Activated CD4-positive, CD25-positive, alpha-beta regulatory T cell treated with anti-CD3 and anti-CD28 coated beads, Interleukin-2, amount 50 U/mL, for 16 hours (primary cell): ENCODE results near the gene SRXN1.
"Not testable (repeated sequence)": the region's sequence is repeated elsewhere in the genome, so short reads cannot be mapped to it uniquely, and the experiment has no call there.

Experiments
- DNase-seq: peaks from one replicate; pipeline ENCODE4 v3.0.0-alpha.2; 2020; ENCODE audit warnings: low read depth, low spot score

The SRXN1 gene

DNA sequence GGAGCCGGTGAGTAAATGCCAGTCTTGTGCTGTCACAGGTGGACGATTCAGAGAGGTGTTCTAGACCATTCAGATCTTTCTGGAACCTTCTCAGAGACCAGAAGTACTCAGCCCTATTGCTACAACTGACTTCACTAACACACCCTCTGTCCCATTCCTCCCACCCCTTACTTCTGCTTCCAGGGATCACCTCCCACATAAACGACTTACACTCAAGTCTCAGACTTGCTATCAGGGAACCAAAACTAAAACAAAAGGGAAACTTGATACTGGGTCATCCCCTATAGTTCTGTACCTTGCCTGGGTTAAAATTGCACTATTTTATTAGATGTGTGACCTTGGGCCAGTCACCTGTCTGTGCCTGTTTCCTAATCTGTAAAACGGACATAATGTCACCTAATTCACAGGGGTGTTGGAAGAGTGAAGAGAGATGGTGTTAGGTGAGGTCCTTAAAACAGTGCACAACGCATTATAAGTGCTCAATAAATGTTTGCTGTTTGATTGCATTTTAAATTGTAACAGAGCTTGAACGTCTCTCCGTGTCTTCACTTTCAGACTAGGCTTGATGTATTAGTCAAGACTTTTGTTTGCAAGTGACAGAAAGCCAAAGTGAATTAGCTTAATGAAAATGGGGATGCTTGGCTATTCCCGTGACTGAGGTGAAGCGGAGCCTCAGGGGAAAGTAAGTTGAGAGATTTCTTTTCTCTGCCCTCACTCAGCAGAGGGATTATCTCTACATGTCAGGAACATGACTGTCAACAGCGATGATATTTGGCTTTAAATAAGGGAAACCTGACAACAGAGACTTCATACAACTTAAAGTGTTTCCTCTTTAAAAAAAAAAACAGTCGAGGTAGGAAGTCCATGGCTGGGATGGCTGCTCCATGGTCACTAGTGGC is 3.0 kb upstream of the SRXN1 start:
- DNase-seq, result no peak

DNA sequence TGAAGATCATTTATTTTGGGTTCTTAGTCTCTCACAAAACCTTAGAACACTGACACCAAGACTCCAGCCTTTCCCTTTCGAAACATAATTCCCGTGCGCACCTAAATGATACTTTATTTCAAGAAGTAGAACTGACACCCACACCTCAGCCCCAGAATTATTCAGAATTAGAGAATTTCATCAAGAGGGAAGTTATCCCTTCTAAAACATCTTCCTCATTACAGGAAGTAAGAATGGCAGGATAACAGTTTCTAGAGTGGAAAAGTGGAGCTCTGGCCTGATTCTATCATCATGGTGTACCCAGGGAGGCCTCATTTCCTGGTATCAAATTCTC is 1.4 kb upstream of the SRXN1 start:
- no peak for DNase-seq

DNA sequence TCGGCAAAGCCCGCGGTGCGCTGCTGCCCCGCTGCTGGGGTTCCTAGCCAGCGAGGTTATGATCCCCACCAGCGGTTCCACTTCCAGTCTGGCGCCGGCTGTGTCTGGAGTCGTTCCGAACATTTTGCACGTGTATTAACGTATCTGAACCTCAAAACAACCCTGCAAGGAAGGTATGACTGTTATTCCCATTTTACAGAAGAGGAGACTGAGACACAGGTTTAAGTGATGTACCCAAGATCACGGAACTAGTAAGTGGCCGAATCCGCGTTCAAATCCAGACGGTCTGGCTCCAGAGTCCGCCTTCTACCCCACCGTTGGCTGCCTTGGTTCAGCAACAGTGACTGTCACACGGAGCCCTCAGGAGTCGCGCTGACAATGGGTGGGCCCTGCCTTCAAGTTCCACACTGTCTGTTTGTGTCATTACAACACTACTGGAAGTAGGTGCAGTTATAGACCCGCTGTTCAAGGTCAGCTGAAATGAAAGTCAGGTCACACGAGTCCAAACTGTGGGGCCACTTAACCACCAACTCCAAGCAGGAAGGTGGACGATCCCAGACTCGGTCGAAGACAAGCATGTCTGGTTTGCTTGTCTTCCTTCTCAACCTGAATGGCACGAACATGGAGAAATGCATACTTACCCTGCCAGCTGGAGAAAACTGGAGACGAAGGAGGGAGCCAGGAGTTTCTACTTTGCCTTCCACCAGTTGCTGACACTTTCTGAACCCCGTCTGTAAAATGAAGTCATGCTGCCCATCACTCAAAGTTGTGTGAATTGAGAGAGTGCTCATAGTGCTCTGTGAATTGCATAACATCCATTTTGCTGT is 803 bp upstream of the SRXN1 start:
- DNase-seq, result no peak

DNA sequence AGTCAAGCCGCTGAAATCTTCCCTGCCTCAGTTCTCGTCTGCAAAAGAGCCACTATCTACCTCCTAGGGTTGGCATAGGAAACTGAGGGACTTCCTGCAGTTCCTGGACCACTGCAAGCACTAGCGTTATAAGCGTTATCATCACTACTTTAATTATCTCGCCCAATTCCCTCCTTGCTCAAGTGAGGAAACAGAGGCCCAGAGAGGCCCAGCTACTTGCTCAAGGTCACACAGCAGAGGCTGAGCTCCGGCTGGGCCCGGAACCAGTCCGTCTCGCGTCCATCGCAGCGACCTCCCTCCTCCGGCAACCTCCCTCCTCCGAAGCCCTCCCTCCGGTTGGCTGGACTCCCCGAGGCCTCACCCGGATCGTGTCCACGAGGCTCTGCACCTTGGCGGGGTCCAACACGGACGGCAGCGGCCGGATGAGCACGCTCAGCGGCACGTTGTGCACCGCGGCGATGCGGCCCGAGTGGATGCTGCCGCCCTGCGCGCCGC is 338 bp downstream of the SRXN1 start:
- DNase-seq, result no peak

DNA sequence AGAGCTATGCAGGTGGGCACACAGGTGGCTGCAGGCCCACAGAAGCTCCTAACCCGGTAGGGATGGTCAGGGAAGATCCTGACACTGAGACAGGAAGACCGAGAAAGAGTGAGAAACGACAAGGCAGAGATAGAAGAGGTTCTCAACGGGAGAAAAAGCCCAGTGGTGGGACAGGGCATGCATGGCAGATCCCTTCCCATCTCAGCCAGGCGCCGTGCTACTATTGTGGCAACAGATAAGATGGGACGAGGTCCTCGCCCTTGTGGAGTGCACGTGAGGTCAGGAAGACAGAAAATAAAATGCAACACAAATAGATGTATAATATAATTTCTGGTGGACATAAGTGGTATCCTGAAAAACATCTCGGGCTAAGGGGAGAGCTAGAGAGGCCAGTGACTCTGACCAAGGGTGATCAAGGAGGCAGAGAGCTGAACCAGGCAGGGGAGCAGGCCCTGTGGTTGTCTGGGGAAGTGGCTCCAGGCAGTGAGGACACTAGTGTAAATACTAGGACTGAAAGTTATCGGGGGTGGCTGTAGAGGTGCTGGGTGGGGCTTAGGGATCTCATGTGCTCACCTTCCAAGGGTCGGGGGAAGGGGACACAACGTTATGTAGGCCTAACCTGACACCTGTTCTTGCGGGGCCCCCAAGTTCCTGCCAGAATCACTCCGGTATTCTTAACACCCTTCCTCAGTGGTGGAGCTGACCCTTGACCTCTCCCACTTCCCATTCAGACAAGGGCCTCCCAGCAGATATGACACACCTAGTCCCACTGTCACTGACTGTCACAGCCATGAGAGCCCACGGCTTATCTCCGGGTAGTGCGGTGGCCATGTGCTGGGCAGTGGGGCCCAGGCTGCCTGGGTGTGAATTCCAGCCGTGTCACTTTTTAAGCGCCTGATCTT is 1.0 kb downstream of the SRXN1 start:
- no peak for DNase-seq

DNA sequence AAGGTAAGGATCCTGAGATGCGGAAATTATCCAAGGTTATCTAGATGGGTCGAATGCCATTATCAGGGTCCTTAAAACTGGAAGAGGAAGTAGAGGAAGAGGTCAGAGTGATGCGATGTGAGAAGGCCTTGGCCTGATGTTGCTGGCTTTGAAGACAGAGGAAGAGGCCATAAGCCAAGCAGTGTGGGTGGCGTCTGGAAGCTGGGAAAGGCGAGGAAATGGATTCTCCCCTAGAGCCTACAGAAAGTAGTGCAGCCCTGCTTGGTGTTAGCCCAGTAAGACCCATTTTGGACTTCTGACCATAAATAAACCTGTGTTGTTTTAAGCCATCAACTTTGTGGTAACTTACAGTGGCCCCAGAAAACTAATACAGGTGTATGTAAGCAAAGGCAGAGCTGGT is 2.0 kb downstream of the SRXN1 start:
- no peak for DNase-seq

DNA sequence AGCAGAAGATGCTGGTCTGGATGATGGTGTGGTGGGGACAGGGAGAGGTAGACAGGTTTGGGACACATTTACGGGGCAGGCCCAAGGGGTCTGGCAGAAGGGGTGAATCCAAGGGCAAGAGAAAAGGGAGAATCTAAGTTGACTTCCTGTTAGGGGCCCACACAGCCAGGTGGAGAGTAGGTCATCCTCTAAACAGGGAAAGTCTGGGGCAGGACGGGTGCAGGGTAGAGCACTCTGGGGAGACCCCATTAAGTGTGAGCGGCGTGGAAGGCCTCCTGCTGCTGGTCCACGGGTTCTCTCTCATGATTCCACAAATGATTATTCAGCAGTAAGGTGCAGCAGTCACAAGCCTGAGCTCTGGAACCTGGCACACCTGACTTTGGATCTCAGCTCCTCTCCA is 2.7 kb downstream of the SRXN1 start:
- DNase-seq, result no peak

DNA sequence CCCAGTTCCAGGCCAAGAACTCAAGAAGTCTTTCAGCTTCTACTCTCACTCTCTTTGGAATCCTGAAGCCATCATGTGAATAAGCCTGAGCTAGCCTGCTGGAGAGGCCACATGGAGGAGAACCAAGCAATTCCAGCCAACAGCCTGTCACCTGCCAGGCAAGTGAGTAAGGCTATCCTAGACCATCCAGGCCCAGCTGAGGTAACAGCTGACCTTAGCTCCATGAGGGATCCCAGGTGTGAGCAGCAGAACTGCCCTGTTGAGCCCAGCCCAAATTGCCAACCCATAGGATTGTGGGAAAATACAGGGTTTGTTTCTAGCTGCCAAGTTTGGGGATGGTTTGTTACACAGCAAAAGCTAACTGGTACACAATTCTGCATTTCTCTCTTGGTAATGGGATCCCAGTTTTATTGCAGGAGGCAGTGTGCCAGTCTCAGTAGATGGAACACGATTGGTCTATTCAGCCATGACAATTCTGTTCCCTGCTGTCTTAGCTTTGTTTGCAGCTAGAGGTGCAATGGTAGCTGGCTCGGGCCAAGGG is 5.5 kb downstream of the SRXN1 start:
- no peak for DNase-seq

DNA sequence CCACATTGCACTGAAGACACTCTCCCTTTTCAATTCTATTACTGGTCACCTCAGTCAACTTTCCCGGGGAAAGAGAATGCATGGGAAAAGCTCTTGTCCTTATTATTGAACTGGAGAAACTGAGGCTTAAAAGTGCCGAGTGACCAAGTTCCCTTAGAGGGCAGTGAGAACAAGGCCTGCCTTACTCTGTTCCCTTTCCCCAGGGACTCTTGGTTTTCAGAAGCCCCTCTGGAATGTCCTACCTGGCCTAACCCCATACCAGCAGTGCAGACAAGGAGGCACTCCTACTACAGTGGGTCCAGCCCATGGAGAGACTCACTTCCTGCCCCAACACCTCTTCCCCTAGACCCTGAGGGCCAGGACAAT is 6.1 kb downstream of the SRXN1 start:
- DNase-seq, result no peak

DNA sequence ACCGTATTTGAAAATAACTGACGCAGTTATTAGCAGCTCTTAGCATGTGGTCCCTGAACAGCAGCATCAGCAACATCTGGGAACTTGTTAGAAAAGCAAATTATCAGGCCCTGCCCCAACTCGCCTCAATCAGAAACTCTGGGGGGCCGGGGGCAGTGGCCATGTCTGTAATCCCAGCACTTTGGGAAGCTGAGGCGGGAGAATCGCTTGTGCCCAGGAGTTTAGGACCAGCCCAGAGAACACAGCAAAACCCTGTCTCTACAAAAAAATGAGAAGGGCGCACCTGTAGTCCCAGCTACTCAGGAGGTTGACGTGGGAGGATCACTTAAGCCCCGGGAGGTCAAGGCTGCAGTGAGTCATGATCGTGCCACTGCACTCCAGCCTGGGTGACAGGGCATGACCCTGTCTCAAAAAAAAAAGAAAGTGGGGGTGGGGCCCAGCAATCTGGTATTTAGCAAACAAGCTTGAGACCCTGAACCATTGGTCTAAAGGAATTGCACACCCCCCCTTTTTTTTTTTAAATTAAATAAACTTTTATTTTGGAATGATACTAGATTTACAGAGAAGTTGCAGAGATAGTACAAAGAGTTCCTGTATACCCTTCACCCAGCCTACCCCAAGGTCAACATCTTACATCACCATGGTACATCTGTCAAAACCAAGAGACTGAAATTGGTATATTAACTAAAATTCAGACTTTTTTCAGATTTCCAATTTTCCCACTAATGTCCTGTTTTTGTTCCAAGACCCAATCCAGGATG is 6.7 kb downstream of the SRXN1 start:
- DNase-seq, result no peak

DNA sequence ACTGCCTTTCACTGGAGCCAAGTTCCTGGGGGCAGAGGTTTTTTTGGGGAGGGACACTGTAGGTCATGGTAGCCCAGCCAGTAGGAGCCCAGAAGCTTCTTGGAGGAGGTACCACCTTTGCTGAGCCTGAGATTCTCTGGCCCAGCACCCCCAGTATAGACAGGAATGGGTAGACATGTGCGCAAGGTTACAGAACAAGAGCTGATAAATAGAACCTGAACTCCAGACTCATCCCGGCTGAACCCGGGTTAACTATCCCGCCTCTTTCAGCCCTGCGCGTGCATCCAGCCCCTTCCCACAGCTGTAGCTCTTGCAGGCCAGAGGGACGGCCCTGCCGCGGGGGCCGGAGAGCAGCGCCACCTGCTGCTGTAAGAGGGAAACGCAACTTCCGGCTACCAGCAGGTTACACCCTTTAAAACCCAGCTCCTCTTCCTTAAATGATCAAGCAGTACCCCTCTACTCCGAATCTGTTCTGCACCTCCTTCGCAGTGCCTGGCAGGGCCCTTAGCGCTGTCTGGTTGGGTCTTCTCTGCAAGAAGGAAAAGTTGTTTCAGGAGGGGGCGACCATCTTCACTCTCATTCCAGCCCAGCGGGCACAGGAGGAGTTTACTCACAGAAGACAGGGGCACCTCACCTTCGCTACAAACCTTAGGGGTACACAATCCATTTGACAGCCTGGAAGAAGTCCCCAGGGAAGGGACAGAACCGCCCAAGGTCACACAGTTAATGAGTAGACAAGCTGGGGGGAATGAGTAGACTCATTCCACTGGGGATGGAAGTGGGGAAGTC is 7.5 kb downstream of the SRXN1 start:
- DNase-seq, result peak; percentile 19

DNA sequence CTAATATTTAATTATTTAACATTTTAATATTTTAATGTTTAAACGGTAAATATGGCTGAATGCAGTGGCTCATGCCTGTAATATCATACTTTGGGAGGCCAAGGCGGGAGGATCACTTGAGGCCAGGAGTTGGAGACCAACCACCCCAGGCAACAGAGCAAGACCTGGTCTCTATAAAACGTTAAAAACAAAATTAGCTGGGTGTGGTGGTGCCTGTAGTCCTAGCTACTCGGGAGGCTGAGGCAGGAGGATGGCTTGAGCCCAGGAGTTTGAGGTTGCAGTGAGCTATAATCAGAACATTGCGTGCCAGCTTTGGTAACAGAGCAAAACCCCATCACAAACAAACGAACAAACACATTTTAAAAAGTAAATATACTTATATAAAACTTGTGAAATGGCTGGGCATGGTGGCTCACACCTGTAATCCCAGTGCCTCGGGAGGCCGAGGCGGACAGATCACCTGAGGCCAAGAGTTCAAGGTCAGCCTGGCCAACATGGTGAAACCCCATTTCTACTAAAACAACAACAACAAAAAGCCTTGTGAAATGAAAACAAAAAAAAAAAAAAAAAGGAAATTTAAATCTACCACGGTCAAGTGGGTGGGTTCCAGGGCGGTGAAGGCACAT is 8.2 kb downstream of the SRXN1 start:
- DNase-seq, result no peak

DNA sequence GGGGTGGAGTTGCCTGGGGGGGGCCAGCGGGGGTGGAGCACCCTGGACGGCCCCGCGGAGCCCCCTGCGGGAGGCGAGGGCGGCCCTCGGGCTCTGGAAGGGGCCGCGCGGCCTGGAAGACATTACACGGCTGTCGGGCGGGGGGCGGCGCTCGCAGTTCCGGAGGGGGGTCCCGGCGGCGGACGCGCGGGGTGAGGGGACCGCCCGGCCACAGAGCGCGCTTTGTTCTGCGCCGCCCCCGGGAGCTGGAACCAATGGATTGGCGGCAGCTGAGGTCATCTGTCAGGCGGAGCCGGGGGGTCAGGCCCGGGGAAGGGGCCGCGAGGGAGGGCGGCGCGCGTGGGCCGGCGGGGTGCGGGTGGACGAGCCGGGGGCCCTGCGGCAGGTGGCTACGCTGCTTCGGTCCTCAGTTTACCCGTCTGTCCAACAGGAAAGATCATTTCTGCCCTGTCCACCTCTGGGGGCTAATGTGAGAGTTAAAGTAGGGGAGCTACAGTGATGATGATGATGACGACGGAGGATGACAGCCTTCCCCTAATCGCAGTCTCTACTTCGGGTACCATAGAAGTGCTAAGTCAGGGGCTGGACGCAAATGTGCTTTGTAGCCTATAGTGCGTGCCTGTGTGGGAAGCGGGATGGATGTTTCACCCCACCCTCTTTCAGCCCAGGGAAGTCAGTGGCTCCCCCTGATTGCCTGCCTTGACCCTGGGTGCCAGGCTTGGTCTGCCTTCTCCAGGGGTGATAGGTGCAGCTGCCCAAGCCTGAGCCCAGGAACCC is 10.4 kb downstream of the SRXN1 start:
- DNase-seq, result no peak

DNA sequence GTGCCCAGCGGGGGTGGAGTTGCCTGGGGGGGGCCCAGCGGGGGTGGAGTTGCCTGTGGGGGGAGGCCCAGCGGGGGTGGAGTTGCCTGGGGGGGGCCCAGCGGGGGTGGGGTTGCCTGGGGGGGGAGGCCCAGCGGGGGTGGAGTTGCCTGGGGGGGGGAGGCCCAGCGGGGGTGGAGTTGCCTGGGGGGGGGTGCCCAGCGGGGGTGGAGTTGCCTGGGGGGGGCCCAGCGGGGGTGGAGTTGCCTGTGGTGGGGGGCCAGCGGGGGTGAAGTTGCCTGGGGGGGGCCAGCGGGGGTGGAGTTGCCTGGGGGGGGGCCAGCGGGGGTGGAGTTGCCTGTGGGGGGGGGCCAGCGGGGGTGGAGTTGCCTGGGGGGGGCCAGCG is 11.0 kb downstream of the SRXN1 start:
- DNase-seq, result not testable (repeated sequence)

DNA sequence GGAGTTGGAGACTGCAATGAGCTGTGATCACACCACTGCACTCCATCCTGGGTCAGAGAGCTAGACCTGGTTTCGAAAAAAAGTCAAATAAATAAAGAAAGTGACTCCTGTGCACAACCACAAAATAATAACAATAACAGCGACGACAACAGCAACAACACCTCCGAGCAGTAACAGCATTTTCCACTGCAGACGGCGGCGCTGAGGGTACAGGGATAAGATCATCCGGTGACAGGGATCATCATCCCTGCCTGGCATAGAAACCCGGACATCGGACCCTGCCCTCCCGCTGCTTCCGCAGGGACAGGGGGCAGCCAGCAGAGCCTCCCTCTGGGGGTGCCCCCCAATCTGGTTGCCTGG is 11.5 kb downstream of the SRXN1 start:
- DNase-seq, result no peak

DNA sequence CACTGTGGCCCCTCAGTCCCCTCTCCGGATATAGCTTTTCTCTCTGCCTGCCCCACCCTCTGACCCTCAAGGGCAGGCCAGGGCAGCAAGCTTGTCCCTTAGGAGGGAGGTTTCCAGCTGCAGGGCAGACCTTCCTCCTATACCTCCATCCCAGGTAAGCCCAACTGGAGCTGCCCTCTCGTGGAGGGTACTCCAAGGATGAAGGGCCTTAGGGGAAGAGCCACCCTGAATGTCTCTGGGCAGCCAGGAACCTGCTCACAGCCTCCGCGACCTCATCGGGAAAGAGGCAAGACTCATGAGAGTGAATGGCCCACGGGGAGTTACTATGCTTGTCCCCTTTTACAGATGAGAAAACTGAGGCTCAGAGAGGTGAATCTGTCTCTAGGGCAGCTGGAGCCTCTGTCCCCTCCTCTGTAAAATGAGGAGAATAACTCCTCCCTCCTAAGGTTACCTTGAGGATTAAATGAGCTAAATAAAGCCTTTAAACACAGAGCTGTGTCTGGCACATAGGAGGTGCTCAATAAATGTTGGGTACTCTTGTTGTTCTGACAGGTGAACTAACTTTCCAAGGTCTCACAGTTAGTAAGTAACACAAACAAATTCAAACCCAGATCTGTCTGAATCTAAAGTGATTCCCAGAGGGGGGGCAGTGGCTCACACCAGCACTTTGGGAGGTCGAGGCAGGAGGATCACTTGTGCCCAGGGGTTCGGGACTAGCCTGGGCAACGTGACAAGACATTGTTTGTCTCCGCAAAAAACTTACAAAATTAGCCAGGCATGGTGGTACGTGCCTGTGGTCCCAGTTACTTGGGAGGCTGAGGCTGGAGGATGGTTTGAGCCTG is 12.1 kb downstream of the SRXN1 start:
- DNase-seq, result no peak

DNA sequence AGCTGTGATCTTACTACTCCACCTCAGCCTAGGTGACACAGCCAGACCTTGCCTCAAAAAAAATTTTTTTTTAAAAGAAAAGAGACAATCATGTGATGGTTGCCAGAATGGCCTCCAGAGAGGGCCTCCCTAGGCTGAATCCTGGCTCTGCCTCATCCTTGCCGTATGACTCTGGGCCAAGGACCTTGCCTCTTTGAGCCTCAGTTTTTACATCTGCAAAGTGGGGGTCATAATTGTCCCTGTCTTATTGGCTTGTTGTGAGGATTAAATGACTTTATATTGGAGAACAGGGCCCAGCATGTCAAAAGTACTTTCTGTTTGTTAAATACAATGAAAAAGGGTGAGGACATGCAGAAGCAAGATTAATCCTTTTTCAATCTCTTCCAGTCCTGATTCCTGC is 14.4 kb downstream of the SRXN1 start:
- no peak for DNase-seq

DNA sequence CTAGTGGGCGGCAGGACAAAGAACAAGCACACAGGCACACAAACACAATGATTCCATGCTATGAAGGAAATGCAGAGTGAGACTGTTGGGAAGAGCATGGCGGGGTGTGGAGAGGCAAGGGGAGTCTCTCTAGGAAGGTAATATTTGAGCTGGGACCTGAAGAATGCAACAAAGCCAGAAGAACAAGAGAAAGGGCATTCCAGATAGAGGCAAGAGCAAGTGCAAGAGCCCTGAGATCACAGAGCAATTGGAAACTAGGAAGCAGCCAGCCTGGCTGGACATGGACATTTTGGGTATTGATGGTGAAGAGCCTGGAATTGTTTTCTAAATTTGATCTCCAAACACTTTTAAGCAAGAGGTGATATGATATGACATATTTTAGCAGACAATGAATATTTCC is 15.4 kb downstream of the SRXN1 start:
- DNase-seq, result no peak
